Activated naive CD4-positive, alpha-beta T cell treated with Interleukin-2 at 50 U/mL for 16 hours (primary cell): ENCODE results near the gene LMF1.

ENCODE experiments used
- DNase-seq: peaks from one replicate; pipeline ENCODE4 v3.0.0-alpha.2; 2020

The LMF1 gene

GRCh38 chr16:970766-971581, at the start of gene LMF1:
Gene LMF1, minus strand, starts transcription at chr16:970984. Its CDS starts 4 bp downstream, at chr16:970980.
- peak; percentile 93 for DNase-seq

DNA sequence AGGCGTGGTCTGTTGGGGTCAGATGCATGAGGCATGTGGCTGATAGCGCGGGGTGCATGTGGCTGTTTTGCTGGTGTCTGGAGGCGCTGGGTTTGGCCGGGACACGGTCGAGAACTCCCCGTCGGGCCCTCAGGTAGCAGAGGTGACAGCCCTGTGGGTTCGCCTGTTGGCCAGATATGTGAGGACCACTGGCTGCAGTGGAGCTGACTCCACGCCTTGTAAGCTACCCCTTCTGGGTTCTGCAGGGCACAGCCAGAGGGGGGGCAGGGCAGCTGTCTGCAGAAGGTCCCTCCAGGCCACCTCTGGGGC, 49.3 kb upstream of the LMF1 start:
- no peak for DNase-seq

- DNase-seq = no peak
Measured at GRCh38 chr16:1019231-1020090, 48.7 kb upstream of the LMF1 start.

DNA sequence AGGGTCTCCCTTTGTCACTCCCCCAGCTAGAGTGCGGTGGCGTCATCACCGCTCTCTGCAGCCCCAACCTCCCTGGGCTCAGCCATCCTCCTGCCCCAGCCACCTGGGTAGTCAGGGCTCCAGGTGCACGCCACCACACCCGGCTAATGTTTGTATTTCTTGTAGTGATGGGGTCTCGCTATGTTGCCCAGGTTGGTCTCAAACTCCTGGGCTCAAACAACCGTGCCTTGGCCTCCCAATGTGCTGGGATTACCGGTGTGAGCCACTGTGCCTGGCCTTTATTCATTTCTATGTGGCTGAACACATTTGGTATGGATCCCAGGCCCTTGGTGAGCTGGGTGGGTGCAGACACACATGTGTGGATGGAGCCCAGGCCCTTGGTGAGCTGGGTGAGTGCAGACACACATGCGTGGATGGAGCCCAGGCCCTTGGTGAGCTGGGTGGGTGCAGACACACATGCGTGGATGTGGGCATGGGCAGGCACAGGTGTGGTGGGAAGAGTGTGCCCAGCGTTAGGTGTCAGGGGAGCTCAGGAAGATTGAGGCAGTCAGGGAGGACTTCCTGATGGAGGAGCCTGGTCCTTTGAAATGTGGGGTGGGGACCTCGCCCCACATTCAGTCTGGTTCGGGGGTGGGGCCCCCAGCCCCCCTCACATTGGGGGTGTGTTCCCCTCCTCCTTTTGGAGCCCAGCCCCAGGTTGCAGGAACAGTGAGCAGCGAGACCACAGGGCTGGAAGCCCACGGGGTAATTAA, 47.8 kb upstream of the LMF1 start:
- no peak for DNase-seq

DNA sequence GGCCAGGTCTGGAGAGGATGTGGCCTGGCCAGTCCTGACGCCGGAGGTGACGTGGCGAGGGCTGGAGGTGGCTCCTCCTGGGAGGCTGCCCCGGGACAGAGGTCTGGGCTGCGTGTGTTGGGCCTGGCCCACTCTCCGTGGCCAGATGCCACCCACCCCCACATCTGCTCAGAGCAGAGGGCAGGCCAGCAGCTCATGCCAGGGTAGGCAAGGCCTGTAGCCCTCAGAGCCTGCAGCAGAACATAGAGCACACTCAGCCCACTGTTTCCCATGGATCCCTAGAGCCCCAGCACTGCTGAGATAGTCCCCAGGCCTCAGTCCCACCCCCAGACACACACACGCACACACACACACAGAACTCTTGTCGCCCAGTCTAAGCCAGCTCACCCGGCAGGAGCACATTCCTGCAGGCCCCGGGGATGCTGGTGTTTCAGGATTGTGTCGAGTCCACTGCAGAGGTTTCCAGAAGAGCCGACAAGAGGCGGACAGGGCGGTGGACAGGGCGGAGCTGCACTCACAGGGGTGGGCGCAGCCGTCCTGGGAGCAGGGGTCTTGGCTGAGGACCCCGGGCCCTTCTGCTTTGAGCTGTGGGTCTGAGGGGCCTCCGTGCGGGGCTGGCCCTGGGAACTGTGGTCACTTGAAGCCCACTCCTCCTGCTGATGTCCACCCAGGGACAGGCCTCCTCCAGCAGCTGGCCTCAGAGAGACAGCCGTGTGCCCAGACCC, 44.1 kb upstream of the LMF1 start:
- DNase-seq = no peak

DNA sequence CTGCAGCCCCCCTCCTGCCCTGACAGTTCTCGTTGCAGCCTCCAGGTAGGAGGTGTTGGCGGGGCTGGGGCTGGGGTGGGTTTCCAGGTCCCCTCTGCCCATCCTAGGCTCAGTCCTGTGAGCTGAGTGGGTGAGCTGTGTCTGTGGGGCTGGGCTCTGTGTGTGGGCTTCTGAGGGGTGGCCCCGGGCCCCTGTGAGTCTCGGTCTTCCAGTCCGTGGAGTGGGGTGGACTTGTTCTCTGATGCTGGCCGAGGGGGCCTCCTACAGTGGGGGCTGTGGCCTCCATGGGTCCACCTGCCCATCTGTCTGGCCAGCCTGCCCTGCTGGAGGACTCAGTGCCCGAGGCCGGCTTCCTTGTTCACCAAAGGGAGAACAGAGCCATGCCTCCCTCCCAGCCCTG, 43.4 kb upstream of the LMF1 start:
- DNase-seq = no peak

GRCh38 chr16:1013593-1013900, 42.8 kb upstream of the LMF1 start:
- no peak for DNase-seq

- DNase-seq = no peak
Measured at GRCh38 chr16:1012722-1013592, 42.2 kb upstream of the LMF1 start.

DNA sequence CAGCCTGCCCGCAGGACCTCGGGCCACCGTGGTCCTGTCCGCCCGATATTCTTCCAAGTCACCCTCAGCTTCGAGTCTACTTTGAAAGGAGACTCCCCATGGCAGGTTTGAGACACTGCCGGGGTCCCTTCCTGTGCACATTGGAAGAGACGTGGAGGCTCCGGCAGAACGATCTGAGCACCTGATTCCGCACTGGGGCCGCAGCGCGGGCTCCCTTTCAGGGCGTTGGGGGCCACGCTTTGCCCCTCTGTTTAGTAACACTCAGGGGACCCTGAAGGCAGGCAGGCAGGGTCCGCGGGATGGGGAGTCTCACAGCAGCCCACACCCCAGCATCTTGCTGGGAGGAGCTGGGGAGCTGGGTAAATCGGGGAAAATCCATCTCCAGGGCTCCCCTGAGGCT, 41.4 kb upstream of the LMF1 start:
- no peak for DNase-seq

DNA sequence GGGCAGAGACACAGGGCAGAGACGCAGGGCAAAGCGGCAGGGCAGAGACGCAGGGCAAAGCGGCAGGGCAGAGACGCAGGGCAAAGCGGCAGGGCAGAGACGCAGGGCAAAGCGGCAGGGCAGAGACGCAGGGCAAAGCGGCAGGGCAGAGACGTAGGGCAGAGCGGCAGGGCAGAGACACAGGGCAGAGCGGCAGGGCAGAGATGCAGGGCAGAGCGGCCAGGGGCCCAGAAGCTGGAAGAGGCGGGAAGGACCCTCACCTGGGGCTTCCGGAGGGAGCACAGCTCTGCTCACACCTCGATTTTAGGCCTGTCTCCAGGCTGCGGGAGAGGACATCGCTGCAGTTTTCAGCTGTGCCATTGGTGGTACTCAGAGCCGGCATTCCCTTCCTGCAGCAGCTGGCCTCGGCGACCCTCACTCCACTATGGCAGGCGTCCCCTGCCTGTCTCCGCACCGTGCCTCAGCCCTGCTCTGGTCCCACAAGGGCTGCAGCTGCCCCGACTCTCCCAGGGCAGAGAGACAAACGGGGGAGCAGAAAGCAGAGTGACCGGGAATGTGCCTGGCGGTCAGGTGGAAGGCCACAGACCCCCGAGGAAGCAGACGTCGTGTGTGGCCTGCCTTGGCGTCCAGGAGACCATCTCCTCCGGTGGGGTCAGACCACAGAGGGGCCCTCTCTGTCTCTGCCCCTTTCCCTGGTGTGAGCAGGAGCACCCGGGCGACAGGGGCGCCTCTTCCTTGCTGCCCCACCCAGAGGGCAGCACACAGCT, 40.7 kb upstream of the LMF1 start:
- DNase-seq = no peak

DNA sequence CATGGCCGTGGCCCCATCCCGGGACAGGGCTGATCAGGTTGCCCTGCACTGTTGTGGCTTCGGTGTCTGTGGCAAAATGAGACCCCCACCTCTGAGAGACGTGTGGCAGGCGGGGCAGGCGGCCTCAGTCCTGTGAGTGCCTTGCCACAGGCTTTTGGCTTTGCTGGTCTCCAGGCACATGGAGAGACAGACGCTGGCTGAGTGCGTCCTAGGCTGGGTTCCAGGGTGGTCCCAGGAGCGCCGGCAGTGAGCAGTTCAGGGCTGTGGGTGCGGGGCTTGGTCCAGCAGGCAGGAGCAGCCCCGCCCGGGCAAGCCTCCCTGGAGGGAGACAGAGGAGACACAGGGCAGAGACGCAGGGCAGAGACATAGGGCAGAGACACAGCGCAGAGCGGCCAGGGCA, 40.0 kb upstream of the LMF1 start:
- no peak for DNase-seq

GRCh38 chr16:1010251-1010650, 39.5 kb upstream of the LMF1 start:
- DNase-seq = no peak

DNA sequence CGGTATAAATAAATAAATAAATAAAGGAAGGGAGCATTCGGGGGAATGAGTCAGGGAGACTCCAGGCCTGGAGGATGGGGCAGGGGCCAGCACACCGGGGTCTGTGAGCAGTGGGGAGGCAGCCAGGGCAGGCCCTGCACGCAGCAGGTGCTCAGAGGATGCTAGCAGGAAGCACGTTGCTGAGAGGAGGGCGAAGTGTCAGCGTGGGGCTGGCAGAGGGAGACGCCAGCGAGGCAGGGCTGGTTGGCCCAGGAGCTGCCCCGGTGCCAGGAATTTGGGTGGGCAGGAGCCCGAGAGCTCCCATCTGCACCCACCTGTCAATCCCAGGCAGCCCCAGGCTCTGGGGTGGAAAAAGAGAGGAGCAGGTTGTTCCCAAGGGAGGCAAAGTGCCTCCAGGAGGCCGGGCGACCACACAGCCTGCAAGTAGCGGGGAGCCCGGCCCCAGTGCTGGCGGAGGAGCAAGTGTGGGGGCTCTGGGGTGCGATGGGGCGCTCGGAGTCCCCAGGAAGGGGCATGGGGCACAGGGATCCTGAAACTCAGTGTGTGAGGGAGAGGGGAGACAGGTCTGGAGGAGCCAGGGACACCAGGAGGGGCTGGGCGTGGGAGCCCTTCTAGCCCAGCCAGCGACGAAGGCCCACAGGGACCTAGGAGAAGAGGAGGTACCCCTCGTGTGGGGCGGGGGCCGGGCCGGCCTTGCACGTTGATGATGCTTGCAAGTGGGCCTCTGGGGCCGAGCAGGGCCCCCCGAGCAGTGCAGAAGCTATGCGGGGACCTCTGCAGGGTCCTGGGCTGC, 38.8 kb upstream of the LMF1 start:
- no peak for DNase-seq

- no peak for DNase-seq
Measured at GRCh38 chr16:1008085-1008484, 37.3 kb upstream of the LMF1 start.

DNA sequence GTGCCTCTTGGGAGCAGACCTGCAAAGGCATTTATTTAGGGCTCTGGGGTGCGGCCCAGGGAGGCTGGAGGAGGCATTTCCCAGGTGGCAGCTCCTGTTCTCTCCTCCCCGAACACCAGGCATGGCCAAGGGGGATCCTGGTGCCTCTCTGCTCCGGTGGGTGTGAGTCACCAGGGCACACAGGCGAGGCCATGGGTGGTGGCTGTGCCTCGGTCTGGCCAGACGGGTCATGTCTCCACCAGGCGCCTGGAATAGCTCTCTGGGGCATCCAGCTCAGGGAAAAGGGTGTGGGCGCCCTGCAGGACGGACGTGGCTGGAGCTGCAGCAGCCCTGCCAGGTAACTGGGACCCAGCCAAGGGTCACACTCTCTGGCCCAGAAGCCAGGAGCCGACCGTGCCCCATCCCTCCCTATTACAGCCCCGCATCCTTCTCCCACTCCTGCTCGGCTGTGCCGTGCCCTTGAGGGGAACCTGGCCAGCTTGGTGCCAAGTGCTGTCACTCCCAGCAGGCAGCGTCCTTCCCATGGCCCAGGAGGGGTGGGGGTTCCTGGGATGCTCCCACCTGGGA, 36.6 kb upstream of the LMF1 start:
- DNase-seq = no peak

GRCh38 chr16:1006781-1007180, 36.0 kb upstream of the LMF1 start:
- DNase-seq = no peak

DNA sequence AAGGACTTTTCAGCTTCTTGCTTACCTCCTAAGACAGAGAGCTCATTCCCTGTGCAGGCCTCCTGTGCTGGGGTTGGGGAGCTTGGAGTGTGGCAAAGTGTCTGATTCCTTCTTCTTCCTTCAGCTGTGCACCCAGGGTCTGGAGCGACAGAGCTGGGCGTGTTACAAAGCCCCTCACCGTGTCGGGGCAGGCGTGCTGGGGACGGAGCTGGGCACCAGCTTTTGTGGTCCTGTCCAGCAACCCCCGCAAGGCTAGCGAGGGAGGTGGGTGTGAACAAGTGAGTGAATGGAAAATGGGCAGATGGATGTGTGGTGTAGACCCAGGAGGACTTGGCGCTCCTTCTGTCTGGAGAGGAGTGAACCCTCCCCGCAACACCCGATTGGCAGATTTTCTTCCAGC, 34.5 kb upstream of the LMF1 start:
- DNase-seq = no peak

DNA sequence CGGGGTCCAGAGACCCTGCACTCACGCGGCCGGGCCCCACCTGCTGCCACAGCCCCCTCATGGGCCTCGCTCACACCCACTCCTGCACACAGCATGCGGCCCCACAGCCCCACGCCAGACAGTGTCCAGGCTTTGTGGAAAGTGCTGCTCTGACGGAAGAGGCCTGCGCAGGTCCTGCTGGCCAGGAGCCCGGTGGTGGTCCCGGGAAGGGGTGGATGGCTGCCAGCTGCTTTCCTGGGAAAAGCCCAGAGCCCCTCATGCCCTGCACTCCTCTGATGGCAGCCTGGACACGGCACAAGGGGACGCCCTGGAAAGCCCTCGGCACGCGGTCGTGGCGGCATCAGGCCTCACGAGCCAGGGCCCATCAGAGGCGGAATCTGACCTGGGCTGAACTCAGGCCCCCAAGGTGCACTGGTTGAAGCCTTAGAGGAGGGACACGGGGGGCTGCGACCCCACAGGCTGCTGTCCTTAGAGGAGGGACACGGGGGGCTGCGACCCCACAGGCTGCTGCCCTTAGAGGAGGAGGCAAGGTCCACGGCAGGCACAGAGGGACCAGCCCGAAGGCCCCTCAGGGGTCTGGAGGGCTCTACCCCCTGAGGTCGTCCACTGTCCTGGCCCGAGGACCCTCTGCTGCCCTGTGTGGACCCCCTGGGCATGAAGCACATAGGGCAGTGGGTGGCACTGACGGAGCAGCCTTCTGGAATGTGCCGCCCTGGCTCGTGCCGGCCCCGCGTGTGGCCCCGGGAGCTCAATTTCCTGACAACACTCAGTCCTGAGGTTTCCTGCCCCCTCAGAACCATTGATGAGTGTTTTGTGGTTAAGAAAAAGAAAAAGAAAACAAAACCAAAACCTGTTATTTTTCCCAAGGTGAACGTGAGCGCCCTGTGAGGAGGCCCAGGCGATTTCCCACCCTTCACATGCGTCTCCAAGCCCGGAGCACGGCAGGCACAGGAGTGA, 32.9 kb upstream of the LMF1 start:
- DNase-seq = peak; percentile 64
